Colonic mucosa (tissue), 4 donors: ENCODE data around the gene GPR152. TPM values are rescaled to one million over a fixed set of nuclear protein-coding genes. Genes with fewer than 3 reads are reported as not detected.

Source experiments
- DNase-seq: peaks from one replicate; pipeline ENCODE4 v3.0.0-alpha.2; 2020
- H3K27ac ChIP-seq: fragments of 200-600 bp; one replicate; pipeline ENCODE4 v1.8.0; 2021
- H3K27me3 ChIP-seq: fragments of 200-600 bp; one replicate; pipeline ENCODE4 v1.8.0; 2021
- H3K36me3 ChIP-seq: fragments of 200-600 bp; one replicate; pipeline ENCODE4 v1.8.0; 2021
- H3K4me1 ChIP-seq: fragments of 200-600 bp; one replicate; pipeline ENCODE4 v1.8.0; 2021; ENCODE audit warnings: mild to moderate bottlenecking
- H3K4me3 ChIP-seq: fragments of 200-600 bp; one replicate; pipeline ENCODE4 v1.8.0; 2021
- H3K9ac ChIP-seq, 2 donors: one replicate each; pipeline ENCODE4 v1.7.0; 2013; ENCODE audit warnings: control low read depth in 2 of 2, low read depth in 2 of 2, low read length in 2 of 2
- H3K9me3 ChIP-seq: fragments of 200-600 bp; one replicate; pipeline ENCODE4 v1.8.0; 2021
- CTCF ChIP-seq: fragments of 200-600 bp; IDR thresholded peaks from one replicate; pipeline ENCODE4 v1.8.0; 2022; ENCODE audit warnings: antibody characterized with exemption, mild to moderate bottlenecking
- intact Hi-C: fragments of 100-400 bp; cut with DNase I; formaldehyde crosslinking; loops from one replicate; pipeline ENCODE4 v1.14.1; 2022
- total RNA-seq, 2 donors: library from RNA; stranded (reverse); fragmentation: NEBNext Ultra II Directional in 1 of 2; extraction: Animal tissue kit (Norgen Biotek cat#: 25700) in 1 of 2; gene quantifications; one replicate each; pipeline ENCODE4 v1.2.1, GENCODE V29; 2021
- donor health status: healthy.
- donor health status: DM: no; HTN: no; CAD: no.
- donor health status: DM: no; HTN: no; CAD: no.

The GPR152 gene
- total RNA-seq = not detected

- no peaks in the 10 kb centered on the region for H3K27me3 ChIP-seq
- DNase-seq = no peak
- no peaks in the 10 kb centered on the region for H3K9me3 ChIP-seq
- H3K4me3 ChIP-seq = no peak within 1 kb of the TSS
- H3K9ac ChIP-seq = no peak within 1 kb of the TSS
- H3K4me1 ChIP-seq = no peaks in the 10 kb centered on the region
- intact Hi-C loops = no loop called here
- no peak for TF ChIP-seq CTCF
- no peak within 1 kb of the TSS for H3K27ac ChIP-seq
- H3K36me3 ChIP-seq = no peaks in the 10 kb centered on the region
Measured at GRCh38 chr11:67452141-67452952, at the start of gene GPR152. Gene GPR152 (minus strand): TSS chr11:67452729. CDS start chr11:67452724, 5 bp downstream.

GRCh38 chr11:67501854-67502253, 49.3 kb upstream of the GPR152 start:
- intact Hi-C loops = no loop called here
- DNase-seq = no peak
- peaks cover 19% of the 10 kb centered on the region for H3K4me1 ChIP-seq
- H3K27me3 ChIP-seq = no peaks in the 10 kb centered on the region
- no peak for TF ChIP-seq CTCF
- H3K27ac ChIP-seq = no peak overlapping the region
- H3K9me3 ChIP-seq = no peaks in the 10 kb centered on the region
- no peak overlapping the region for H3K9ac ChIP-seq
- H3K36me3 ChIP-seq = peaks cover 9% of the 10 kb centered on the region
- H3K4me3 ChIP-seq = no peak overlapping the region

GRCh38 chr11:67500831-67501715, 48.5 kb upstream of the GPR152 start:
- TF ChIP-seq CTCF = no peak

GRCh38 chr11:67500484-67500821, 47.9 kb upstream of the GPR152 start:
- Histone ChIP-seq H3K4me1 (peaks cover 7% of the 10 kb centered on the region), H3K4me3 (no peak overlapping the region), H3K27ac (no peak overlapping the region), H3K9ac (no peak overlapping the region), H3K9me3 (no peaks in the 10 kb centered on the region), H3K27me3 (no peaks in the 10 kb centered on the region), H3K36me3 (peaks cover 9% of the 10 kb centered on the region)
- DNase-seq = no peak
- no peak for TF ChIP-seq CTCF
- intact Hi-C loops = no loop called here

More at GRCh38 chr11:67500831-67501715, 48.5 kb upstream of the GPR152 start:
- no peaks in the 10 kb centered on the region for H3K9me3 ChIP-seq
- H3K4me1 ChIP-seq = peaks cover 12% of the 10 kb centered on the region
- H3K4me3 ChIP-seq = no peak overlapping the region
- no peak overlapping the region for H3K9ac ChIP-seq
- DNase-seq = no peak
- H3K27me3 ChIP-seq = no peaks in the 10 kb centered on the region
- H3K36me3 ChIP-seq = peaks cover 9% of the 10 kb centered on the region
- intact Hi-C loops = no loop called here
- H3K27ac ChIP-seq = no peak overlapping the region

GRCh38 chr11:67499808-67500483, 47.4 kb upstream of the GPR152 start:
- TF ChIP-seq CTCF = no peak
- Histone ChIP-seq H3K36me3 (peaks cover 9% of the 10 kb centered on the region), H3K27ac (no peak overlapping the region), H3K4me1 (peaks cover 6% of the 10 kb centered on the region), H3K27me3 (no peaks in the 10 kb centered on the region), H3K9me3 (no peaks in the 10 kb centered on the region), H3K4me3 (no peak overlapping the region), H3K9ac (no peak overlapping the region)
- intact Hi-C loops = no loop called here
- no peak for DNase-seq
